GM12878 (cell line): Measurements from ENCODE around the gene DNAJC15.

ENCODE experiments used
- CEBPB ChIP-seq, 2 experiments: fragments of 150-350 bp in 1 of 2; IDR thresholded peaks; 2 replicates each; pipeline ENCODE4 v1.6.1; 2012 to 2014; ENCODE audit warnings: low read depth in 2 of 2, low read length in 2 of 2, borderline replicate concordance in 1 of 2, inconsistent platforms in 1 of 2
- FOS ChIP-seq: IDR thresholded peaks from 3 replicates; pipeline ENCODE4 v1.6.1; 2011; ENCODE audit warnings: borderline replicate concordance; ENCODE audit not compliant: insufficient read length; ENCODE audit errors: extremely low read depth
- SMAD5 ChIP-seq: IDR thresholded peaks from 2 replicates; pipeline ENCODE4 v1.6.1; 2016; ENCODE audit warnings: antibody characterized with exemption, low read depth

DNA sequence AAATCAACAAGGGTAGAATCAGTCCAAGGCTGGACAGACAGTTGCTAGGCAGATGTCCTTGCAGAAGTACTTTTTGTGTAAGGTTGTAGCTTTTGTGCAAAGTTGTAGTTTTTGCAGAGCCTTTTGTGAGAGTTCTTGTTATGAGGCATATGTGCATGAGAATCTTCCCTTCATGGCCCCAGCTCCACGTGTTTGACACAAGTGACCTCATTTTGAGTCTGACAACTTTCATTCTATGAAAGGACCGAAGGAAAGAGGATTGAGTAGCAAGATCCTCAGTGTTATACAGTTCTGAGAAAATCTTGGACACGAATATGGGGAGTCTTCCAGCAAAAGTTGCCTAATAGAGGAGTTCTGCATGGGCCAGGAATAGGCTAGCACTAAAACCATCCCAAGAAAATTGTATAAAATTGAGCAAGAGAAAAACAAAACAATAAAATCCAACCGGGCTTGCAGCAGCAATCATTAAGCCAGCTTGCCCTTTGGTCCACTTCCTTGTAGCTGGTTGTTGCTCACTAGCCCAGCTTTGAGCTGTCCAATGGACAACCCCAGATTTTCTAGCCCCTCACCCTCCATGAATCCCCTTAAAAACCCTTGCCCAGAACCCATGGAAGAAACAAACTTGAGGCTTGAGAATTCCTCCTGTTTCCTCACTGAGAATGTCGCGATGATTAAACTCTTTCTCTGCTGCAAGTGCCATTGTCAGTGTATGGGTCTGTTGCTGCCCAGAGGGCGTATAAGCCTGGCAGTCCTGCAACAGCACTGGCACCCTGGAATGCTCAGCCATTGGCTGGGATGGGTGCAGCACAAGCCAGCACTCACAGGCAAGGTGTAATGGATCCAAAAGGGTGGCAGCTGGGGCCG lies 37.8 kb upstream of the DNAJC15 start:
- TF ChIP-seq FOS = no peak
- TF ChIP-seq CEBPB (IDR thresholded peaks at IDR 0.05; ENCODE audit: borderline replicate concordance in 1 of 2, low read depth in 2 of 2, low read length in 2 of 2) = 0 out of 4 replicates have a peak, but pooled peaks of 1 of the 2 experiments have one; percentile 15
- TF ChIP-seq SMAD5 = no peak
